Endothelial cell of umbilical vein (primary cell): Measurements from ENCODE around the gene OR10G4. TPM values are rescaled to one million over a fixed set of nuclear protein-coding genes. Genes with fewer than 3 reads are reported as not detected.

Source experiments
- BruUV-seq: library from RNA; stranded (reverse); fragments of 400-500 nt; replicated peaks from 2 replicates; lab custom pipeline; 2021; lab: Mats Ljungman, UMichigan
- CTCF ChIA-PET: fragments of 300-600, 350-600 bp; sonication (Branson Sonifier 250); formaldehyde crosslinking; loops from one replicate; lab custom pipeline; 2021; ENCODE audit warnings: antibody characterized with exemption, inconsistent platforms; lab: Charles Lee
- POLR2A ChIA-PET: fragments of 300-600, 350-600 bp; sonication (Branson Sonifier 250); formaldehyde crosslinking; loops from one replicate; lab custom pipeline; 2021; ENCODE audit warnings: antibody characterized with exemption, inconsistent platforms; lab: Charles Lee
- DNase-seq: peaks from one replicate; pipeline ENCODE4 v3.0.0-alpha.2; 2011; ENCODE audit warnings: low read depth, low spot score
- FAIRE-seq: peaks from 2 replicates; lab custom pipeline; 2011; peaks lifted over from hg19 to GRCh38; lab: Jason Lieb, UNC
- H2AFZ ChIP-seq: 2 replicates; pipeline ENCODE4 v1.6.0; 2012; ENCODE audit warnings: low read depth, low read length, control low read depth, inconsistent platforms
- H3K27ac ChIP-seq: 2 replicates; pipeline ENCODE4 v1.5.1; 2011; ENCODE audit warnings: low read depth, mild to moderate bottlenecking, control low read depth, low read length, moderate library complexity; ENCODE audit not compliant: insufficient read depth
- H3K27me3 ChIP-seq, 2 experiments: 2 replicates each; pipeline versions ENCODE4 v1.6.0 to v1.6.1; 2011; ENCODE audit warnings: low read length in 2 of 2, mixed read lengths in 1 of 2; ENCODE audit not compliant: control insufficient read depth in 2 of 2, insufficient read depth in 2 of 2
- H3K36me3 ChIP-seq, 2 experiments: 2 replicates in 1 of 2; 3 replicates in 1 of 2; pipeline ENCODE4 v1.5.1; 2011; ENCODE audit warnings: low read length in 2 of 2, mild to moderate bottlenecking in 1 of 2, moderate library complexity in 1 of 2; ENCODE audit not compliant: control insufficient read depth in 2 of 2, insufficient read depth in 2 of 2; ENCODE audit errors: extremely low read depth in 1 of 2
- H3K4me1 ChIP-seq: 3 replicates; pipeline ENCODE4 v1.5.1; 2011; ENCODE audit warnings: mild to moderate bottlenecking, low read length; ENCODE audit not compliant: control insufficient read depth, insufficient read depth; ENCODE audit errors: extremely low read depth
- H3K4me2 ChIP-seq: 2 replicates; pipeline ENCODE4 v1.6.1; 2011; ENCODE audit warnings: low read length, control low read depth, mixed read lengths; ENCODE audit not compliant: insufficient read depth
- H3K4me3 ChIP-seq, 3 experiments: fragments of 200-600 bp in 1 of 3; sonication (generic), shearing (Covaris generic) in 1 of 3; replicated peaks in 1 of 3; 2 replicates each; pipeline ENCODE4 v1.5.1; 2011 to 2016; ENCODE audit warnings: control low read depth in 3 of 3, low read length in 3 of 3, mild to moderate bottlenecking in 2 of 3, inconsistent platforms in 1 of 3, low read depth in 1 of 3, moderate library complexity in 1 of 3; ENCODE audit not compliant: insufficient read depth in 1 of 3
- H3K79me2 ChIP-seq: 2 replicates; pipeline ENCODE4 v1.6.0; 2012; ENCODE audit warnings: low read length, inconsistent platforms; ENCODE audit not compliant: control insufficient read depth, insufficient read depth
- H3K9ac ChIP-seq: replicated peaks from 2 replicates; pipeline ENCODE3; 2011; ENCODE audit warnings: low read length, control low read depth; ENCODE audit not compliant: insufficient read depth; ENCODE audit errors: extremely low read depth
- H3K9me1 ChIP-seq: replicated peaks from 3 replicates; pipeline ENCODE4 v1.6.0; 2011; ENCODE audit warnings: mild to moderate bottlenecking, low read length; ENCODE audit not compliant: control insufficient read depth, insufficient read depth; ENCODE audit errors: extremely low read depth
- H3K9me3 ChIP-seq: replicated peaks from 2 replicates; pipeline ENCODE4 v1.5.1; 2012; ENCODE audit warnings: low read length, inconsistent platforms; ENCODE audit not compliant: control insufficient read depth, insufficient read depth
- H4K20me1 ChIP-seq: replicated peaks from 2 replicates; pipeline ENCODE3; 2011; ENCODE audit warnings: mild to moderate bottlenecking, low read length; ENCODE audit not compliant: control insufficient read depth, insufficient read depth; ENCODE audit errors: extremely low read depth
- CTCF ChIP-seq, 2 donors: IDR thresholded peaks; 1 replicate in 1 of 2; 2 replicates in 1 of 2; pipeline ENCODE4 v1.5.1; 2011; ENCODE audit warnings: low read length in 2 of 2, mild to moderate bottlenecking in 2 of 2, moderate library complexity in 2 of 2, control low read depth in 1 of 2, inconsistent platforms in 1 of 2, low read depth in 1 of 2; ENCODE audit not compliant: insufficient read depth in 1 of 2; ENCODE audit errors: extremely low read depth in 1 of 2
- EZH2 ChIP-seq: IDR thresholded peaks from 2 replicates; pipeline ENCODE4 v1.6.1; 2012; ENCODE audit warnings: borderline replicate concordance, low read depth, mild to moderate bottlenecking, moderate library complexity, low read length, inconsistent platforms; ENCODE audit not compliant: severe bottlenecking
- FOS ChIP-seq: IDR thresholded peaks from 2 replicates; pipeline ENCODE4 v1.6.1; 2011; ENCODE audit warnings: mild to moderate bottlenecking, low read length, moderate library complexity, borderline replicate concordance; ENCODE audit not compliant: insufficient read depth
- GATA2 ChIP-seq: IDR thresholded peaks from 2 replicates; pipeline ENCODE4 v1.7.0; 2011; ENCODE audit warnings: low read depth, mild to moderate bottlenecking, moderate library complexity, mixed read lengths, low read length; ENCODE audit not compliant: insufficient read length, insufficient read depth
- JUN ChIP-seq: IDR thresholded peaks from 2 replicates; pipeline ENCODE4 v1.6.1; 2011; ENCODE audit warnings: borderline replicate concordance, low read depth; ENCODE audit not compliant: insufficient read length, insufficient read depth
- MAX ChIP-seq: IDR thresholded peaks from 2 replicates; pipeline ENCODE4 v1.6.1; 2011; ENCODE audit not compliant: insufficient read depth, insufficient read length
- MYC ChIP-seq: IDR thresholded peaks from one replicate; pipeline ENCODE4 v1.6.1; 2011; ENCODE audit warnings: mild to moderate bottlenecking, low read depth, low read length
- POLR2A ChIP-seq: IDR thresholded peaks from 2 replicates; pipeline ENCODE4 v1.6.1; 2012; ENCODE audit warnings: low read depth, mild to moderate bottlenecking, control low read depth, low read length
- POLR2AphosphoS5 ChIP-seq: IDR thresholded peaks from 2 replicates; pipeline ENCODE4 v1.6.1; 2012; ENCODE audit warnings: low read depth, mild to moderate bottlenecking, control low read depth, low read length, moderate library complexity; ENCODE audit not compliant: insufficient read depth
- dilution Hi-C: fragments of 300-500 bp; cut with MboI; formaldehyde crosslinking; loops from one replicate; pipeline ENCODE4 v1.15.0; 2019; ENCODE audit warnings: low sequenced_read_pairs; ENCODE audit not compliant: extremely low pct_ligation_motif_present
- intact Hi-C: fragments of 100-400 bp; cut with micrococcal nuclease; formaldehyde crosslinking; loops from one replicate; pipeline ENCODE4 v1.10.0; 2022
- polyA plus RNA-seq, 4 experiments: library from polyadenylated mRNA; depleted of rRNA in 3 of 4; stranded (reverse) in 3 of 4; unstranded in 1 of 4; fragments of >200 nt; gene quantifications; 2 replicates each; pipeline versions ENCODE4 v1.2.1 to v1.2.3, GENCODE V29; 2011 to 2012; ENCODE audit warnings: missing spikeins in 1 of 4
- total RNA-seq: library from RNA; stranded (reverse); gene quantifications from 2 replicates; pipeline ENCODE4 v1.2.3, GENCODE V29; 2021

The OR10G4 gene
- total and polyA plus RNA-seq, 2 donors (not counting 3 experiments of a cell fraction or from before 2014, with no cell fraction given) = not detected

GRCh38 chr11:123979311-123979710 is 33.5 kb upstream of the OR10G4 start:
- no peak overlapping the region for H3K4me3 ChIP-seq
- H3K36me3 ChIP-seq = no peaks in the 10 kb centered on the region
- H3K27ac ChIP-seq = no peak overlapping the region
- no peaks in the 10 kb centered on the region for H3K27me3 ChIP-seq
- H3K9me3 ChIP-seq = no peaks in the 10 kb centered on the region
- no peak overlapping the region for H3K9ac ChIP-seq
- FAIRE-seq (no peak), DNase-seq (no peak)
- no peaks in the 10 kb centered on the region for H3K9me1 ChIP-seq
- TF ChIP-seq POLR2A (no peak), CTCF (IDR thresholded peaks at IDR 0.05; ENCODE audit: extremely low read depth in 1 of 2, insufficient read depth in 1 of 2, low read depth in 1 of 2, low read length in 2 of 2) (no peak), JUN (no peak), MYC (no peak), FOS (no peak), GATA2 (no peak), MAX (no peak), POLR2AphosphoS5 (no peak), EZH2 (no peak)
- H3K4me2 ChIP-seq = no peak overlapping the region
- no peak overlapping the region for H2AFZ ChIP-seq
- dilution Hi-C loops (no loop called here), intact Hi-C loops (no loop called here)
- CTCF ChIA-PET = no interaction called here
- H4K20me1 ChIP-seq = no peaks in the 10 kb centered on the region
- no TSS peak for BruUV-seq
- peaks cover 10% of the 10 kb centered on the region for H3K4me1 ChIP-seq
- no peaks in the 10 kb centered on the region for H3K79me2 ChIP-seq
- POLR2A ChIA-PET = no interaction called here
